ENCODE results near the gene C1orf185.
"Not testable (repeated sequence)": the region's sequence is repeated elsewhere in the genome, so short reads cannot be mapped to it uniquely, and the experiment has no call there.

The C1orf185 gene

DNA sequence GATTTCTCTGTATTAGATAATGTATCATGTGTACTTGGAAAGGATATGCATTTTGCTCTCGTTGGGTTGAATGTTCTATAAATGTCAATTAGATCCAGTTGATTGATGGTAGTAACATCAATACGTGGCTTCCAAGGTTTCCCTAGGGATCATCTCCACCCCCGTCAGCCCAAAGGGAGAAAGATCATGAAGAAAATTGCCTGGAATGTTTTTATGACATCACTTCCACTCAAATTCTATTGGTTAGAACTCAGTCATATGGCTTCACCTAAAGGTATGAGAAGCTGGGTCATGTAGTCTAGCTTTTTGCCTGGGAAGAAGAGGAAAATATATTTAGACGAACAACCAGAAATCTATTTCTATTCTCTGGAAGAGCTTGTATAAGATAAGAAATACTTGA lies at the start of gene C1orf185:
Gene C1orf185 (plus strand): TSS at position 253 of the 400 bp plus-strand sequence. CDS start 6 bp downstream, at position 259.
- no peak for DNase-seq

DNA sequence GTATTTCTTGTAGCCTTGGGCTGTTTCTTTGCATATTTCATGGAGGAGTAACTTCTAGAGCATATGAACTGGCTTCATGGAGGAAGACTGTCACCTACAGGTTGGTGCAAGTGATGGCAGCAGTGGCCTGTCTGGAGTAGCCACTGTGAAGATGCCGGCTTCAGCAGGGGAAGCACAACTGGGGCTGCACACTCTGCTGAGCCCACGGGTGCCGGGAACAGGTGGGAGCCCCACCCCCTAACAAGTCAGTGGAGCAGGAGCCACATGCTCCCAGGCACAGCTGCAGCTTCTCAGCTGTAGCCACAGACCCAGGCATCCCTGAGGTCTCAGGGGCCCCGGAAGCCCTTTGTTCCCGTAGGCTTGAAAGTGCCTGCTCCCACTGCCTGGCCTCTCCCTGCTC lies 43.2 kb upstream of the C1orf185 start:
- no peak for DNase-seq

DNA sequence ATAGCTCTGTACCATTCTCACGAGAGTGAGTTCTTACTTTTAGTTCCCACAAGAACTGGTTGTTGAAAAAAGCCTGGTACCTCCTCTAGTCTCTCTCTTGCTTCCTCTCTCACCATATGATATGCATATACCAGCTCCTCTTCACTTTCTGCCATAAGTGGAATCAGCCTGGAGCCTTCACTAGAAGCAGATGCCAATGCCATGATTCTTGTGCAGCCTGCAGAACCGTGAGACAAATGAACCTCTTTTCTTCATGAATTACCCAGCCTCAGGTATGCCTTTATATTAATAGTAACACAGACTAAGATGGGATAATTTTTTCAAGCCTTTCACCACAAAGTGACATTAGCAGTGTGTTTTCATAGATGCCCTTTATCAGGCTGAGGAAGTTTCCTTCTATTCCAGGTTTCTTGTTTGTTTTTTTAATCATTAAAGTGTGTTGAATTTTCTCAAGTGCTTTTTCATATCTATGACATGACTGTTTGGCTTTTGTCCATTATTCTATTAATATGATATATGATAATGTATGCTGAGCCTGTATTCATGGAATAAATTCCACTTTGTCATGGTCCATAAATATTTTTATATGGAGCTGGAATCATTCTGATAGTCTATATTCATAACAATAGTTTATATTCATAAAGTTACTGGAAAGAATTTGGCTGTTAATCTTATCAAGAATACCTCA lies 40.7 kb upstream of the C1orf185 start:
- no peak for DNase-seq

DNA sequence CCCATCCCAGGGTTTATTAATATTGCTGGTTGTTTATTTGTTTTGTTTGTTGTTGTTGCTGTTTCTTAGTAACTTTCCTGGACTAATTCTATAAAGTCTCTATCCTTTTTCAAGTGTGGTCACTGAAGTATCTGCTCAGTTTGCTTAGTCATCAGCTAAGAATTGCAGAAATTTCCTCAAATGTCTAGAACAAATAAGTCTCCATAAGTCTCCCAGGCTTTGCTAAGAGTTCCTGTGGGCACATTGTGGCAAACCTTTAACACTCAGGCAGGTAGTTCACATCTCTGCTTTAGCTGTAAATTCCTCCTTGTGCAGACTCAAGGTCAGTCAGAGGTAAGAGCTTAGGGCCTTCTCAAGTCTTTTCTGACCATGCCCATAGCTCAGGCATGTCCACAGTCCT lies 38.9 kb upstream of the C1orf185 start:
- DNase-seq: no peak

DNA sequence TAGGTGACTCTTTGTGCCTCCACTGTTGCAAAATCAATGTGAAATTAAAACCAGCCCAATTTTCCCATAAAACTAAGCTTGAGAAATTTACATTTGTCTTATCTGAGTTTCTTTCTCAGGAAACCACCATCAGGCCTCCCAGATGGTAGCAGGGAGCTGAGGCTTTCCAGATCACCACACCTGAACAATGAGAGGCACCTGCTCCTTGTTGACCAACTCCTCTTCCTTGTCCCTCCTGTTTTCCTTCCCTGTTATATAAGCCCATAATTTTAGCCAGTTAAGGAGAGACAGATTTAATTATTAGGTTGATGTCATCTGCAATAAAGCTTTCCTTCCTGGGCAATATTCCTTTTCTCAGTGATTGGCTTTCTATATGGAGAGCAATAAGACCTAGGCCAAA lies 32.0 kb upstream of the C1orf185 start:
- no peak for DNase-seq

DNA sequence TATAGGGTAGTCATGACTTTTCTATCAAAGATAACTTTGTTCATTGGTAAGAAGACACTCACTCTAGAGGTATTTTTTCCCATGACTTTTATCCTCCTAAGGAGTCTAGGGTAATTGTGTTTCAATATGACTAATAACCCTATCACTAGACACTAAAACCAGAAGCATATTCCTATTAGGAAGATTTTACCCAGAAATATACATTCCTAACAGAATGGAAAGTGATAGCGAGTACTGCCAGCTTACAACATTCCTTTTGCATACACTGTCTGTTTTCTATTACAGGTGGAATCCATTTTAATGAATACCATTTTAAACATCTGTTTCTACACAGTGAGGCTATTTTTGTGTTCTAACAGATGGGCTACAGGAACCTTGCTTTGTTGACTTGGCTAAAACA lies 31.4 kb upstream of the C1orf185 start:
- DNase-seq: no peak

DNA sequence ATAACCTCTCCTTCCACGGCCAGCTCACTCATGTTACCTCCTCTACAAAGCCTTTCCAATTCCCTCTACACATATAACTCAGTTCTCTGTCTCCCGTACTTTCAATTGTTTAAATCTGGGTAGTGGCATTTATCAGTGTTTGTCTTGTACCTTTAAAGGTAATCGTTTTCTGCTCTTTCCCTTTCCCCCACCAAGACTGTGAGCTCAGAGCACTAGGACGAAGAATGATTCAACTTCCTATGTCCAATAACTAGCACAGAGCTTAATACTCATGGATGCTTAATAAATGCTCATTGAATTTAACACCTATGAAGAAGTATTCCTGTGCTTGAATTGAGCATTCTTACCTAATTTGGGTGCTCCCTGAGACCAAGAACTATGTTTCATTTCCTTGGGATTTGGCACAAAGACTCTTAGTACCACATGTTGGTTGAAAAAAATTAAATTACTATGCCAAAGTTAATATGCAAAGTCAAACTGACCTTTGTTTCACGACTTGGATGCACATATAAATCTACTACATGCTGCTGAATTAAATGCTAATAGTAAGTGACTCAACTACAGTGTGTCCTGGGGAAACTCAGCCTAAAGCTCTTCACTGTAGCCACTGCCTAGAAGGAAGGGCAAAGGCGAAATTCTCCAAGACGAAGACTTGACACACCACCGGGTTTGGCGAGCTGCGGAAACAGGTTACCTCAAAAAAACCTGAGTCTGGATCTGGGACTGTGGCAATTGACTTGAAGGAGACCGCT lies 30.6 kb upstream of the C1orf185 start:
- no peak for DNase-seq

DNA sequence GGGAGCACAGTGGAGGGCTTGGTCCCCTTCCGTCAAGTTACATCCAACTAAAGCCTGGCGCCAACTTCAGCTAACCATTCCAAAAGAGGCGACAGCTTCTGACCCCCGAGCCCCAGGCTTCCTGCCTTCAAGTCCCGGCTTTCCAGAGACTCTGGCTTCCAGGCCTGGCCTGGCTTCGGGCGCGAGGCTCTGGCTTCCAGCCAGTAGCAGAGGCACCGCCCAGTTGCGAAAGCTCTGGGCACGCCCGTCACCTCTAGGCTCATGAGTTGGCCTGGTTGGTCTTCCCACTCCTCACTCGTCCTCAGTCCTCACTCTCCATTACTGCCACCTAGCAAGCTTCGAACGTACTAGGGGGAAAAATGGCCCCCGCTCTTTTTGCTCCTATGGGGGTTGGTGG lies 30.0 kb upstream of the C1orf185 start:
- no peak for DNase-seq

DNA sequence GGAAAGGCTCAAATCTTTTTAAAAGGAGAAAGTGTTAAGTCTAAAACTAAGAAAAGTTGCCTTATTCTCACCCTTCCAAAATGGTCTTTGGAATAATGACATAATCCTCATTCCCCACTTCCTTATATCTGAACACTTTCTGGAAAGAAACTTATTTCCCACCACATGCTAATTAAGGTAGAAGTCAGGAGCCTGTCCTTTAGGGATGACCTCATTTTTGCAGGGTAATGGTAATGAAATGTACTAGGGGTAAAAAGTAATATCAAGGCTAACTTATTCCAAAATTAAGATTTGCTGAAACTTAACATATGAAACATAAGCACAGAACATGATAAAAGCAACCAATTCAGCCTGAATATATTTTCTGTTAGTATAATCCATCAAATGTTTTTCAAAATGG lies 29.4 kb upstream of the C1orf185 start:
- DNase-seq: no peak

DNA sequence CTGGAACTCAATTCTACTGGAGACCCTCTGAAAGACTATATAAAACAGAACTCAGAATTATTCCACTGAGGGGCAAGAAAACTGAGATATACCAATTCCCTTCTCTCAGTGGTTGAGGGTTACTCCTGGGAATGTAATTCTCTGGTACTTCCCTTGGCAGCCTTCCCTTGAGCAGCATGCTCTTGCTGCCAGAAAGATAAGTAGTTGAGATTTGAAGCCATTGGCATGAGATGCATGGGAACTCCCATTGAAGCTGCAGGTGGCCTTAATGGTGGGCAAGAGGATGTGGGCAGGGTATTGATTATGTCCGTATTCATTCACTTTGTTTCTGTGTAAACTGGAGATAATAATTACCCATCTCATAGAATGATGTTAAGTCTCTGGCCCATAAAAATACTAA lies 28.6 kb upstream of the C1orf185 start:
- no peak for DNase-seq

DNA sequence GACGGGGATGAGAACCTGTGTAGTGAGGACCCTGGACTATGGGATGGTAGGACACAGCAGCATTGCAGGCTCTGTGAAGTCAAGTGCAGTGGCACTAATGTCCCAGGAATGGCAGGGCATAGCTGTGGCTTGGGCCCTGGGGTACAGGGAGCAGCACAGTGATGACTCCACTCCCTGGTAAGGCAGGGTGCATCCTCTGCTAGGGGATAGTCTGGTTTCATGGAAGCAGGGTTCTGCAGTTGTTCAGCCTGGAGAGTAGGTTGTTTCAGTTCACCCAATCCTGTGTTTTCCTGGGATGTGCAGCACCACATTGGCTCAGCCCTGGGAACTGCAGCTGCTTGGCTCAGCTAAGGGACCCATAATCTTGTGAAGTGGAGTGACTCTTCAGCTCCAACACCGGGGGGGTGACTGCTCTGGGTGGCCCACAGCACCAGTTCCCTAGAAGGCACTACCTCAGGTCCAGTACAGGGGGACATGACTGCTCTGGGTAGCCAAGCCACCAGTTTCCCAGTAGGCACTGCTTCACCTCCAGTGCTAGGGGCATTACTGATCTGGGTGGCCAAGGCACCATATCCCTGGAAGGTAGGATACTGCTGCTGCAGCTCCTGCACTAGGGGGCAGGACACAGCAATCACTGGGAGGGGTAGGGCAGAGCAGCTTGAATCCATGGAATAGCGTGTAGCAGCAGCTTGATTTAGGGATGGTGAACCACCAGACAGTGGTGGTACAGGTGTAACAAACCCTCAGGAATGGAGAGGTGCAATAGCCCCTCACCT lies 15.3 kb upstream of the C1orf185 start:
- DNase-seq: no peak

DNA sequence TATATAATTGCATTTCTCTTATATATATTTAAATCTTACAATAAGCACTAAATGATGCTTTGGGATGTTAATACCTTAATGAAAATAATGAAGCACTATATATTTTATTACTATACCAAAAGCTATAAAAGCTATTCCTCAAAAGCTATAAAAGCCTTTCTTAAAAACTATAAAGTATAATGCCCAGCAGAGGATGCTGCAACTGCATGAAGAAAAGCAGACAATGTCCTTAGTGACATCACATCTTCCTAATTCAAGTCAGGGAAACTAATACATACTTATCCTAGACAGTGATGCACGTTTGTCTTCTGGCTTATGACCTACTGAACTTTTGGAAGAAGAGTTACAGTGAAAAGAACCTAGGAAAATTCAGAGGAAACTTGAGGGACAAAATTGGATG lies 13.6 kb upstream of the C1orf185 start:
- DNase-seq: no peak

DNA sequence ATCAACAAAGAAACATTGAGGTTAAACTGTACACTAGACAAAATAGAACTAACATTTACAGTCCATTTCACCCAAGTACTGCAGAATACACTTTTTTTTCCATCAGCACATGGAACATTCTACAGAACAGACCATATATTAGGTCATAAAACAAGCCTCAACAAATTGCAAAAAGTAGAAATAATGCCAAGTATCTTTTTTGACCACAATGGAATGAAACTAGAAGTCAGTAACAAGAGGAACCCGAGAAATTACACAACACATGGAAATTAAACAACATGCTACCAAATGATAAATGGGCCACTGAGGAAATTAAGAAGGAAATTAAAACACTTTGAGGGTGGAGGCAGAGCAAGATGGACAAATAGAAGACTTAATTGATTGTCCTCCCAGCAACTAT lies 8.4 kb upstream of the C1orf185 start:
- DNase-seq: no peak

DNA sequence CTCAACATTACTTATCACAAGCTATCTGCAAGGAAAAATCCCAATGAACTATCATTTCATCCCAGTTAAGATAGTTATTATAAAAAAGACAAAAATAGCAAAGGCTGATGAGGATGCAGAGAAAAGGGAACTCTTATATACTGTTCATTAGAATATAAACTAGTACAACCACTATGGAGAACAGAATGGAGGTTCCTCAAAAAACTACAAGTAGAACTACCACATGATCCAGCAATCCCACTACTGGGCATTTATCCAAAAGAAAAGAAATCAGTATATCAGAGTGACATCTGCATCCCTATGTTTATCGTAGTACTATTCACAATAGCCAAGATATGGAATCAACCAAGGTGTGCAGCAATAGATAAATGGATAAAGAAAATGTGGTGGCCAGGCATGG lies 4.9 kb upstream of the C1orf185 start:
- no peak for DNase-seq

DNA sequence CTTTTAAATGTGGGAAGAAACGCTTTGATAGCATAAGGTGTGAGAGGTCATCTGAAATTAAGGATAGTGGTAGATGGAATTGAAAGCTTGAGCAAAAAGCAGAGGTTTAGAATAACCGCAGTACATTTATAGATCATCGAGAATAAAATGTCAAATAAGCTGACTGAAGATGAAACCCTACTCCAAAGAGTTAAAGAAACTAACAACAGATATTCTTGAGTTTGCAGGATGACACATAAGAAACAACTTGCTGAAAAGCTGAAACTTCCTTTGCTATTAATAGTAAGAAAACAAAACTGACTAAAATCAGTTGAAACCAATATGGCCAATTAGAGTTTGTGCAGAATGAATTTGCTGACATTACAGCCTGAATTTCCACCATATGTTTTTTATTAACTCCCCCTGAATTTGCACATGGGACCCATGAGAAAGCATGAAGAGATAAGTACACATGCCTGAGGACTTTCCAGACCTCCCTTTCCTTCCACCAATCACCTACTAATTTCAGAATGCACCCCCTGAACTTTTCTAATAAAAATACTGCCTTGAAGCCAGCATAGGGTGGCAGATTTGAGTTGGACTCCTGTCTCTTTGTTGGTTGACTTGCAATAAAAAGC lies 1.7 kb upstream of the C1orf185 start:
- no peak for DNase-seq

DNA sequence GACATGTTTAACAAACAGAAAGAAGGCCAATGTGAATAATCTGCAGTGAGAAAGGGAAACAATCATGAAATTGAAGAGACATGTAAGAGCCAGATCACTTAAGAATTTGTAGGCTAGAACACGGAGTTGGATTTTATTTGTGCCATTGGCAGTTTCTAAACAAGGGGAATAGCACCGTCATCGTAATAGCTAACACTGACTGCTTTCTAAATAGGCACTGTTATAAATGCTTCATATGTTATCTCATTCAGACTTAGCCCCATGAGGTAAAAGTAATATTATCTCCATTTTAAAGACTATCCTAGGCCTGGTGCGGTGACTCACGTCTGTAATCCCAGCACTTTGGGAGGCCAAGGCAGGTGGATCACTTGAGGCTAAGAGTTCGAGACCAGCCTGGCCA lies 12.1 kb downstream of the C1orf185 start:
- no peak for DNase-seq

DNA sequence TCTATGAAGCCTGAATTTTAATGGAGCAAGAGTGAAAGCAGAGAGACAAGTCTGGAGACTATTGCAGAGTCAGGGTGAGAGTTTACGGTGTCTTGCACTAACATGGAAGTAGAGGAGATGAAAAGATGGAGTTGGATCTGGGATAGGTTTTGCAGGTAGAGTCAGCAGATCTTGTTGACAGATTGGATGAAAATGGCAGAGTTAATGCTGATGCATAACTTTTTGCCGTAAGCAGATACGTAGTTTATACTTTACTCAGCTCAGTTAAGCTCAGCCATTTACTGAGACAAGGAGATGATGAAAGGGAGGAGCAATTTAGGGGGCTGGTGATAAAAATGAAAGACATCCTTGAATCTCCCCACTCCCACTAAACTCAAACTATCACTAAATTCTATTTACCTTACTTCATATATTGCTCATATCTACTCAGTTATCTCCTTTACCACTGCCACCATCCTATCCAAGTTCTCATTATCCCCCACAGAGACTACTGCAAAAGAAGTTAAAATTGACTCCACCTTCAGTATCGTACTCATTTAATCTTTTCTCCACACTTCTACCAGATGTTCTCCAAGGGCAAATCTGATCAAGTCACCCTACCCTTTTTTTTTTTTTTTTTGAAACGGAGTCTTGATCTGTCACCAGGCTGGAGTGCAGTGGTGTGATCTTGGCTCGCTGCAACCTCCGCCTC lies 13.8 kb downstream of the C1orf185 start:
- DNase-seq: no peak

DNA sequence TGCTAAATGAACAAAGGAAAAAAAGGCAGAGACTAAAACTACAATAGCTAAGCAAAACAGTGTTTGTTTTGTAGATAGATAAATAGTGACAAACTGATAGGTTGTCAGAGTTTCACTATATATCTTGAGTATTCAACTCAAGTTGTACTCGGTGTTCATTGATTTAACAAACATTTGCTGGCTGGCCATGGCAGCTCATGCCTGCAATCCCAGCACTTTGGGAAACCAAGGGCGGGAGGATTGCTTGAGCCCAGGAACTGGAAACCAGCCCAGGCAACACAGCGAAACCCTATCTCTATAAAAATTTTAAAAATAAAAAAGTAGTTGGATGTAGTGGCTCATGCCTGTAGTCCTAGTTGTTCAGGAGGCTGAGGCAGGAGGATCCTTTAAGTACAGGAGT lies 17.3 kb downstream of the C1orf185 start:
- no peak for DNase-seq

DNA sequence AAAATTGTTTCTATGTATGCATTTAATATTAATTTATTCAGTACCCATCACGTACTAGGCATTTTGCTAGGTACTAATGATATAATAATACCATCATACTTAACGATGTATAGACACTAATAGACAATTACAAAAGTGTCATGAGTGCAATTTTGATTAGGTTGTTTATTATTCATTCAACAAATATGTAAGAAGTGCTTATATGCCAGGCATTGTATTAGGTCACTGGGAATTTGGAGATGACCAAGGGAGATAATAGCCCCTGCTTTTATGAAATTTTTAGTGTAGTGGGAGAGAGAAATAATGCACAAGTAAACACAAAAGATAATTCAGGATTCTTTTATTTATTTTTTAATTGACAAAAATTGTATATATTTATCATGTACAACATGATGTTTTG lies 18.6 kb downstream of the C1orf185 start:
- no peak for DNase-seq

DNA sequence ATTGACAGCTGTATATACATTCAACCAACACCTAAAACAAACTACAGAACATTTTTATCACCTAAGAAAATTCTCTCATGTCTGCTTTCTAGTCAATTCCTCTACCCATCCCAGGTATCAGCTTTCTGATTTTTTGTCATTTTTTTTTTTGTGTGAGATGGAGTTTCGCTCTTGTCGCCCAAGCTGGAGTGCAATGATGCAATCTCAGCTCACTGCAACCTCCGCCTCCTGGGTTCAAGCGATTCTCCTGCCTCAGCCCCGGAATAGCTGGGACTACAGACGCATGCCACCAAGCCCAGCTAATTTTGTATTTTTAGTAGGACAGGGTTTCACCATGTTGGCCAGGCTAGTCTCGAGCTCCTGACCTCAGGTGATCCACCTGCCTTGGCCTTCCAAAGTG lies 25.1 kb downstream of the C1orf185 start:
- DNase-seq: not testable (repeated sequence)

DNA sequence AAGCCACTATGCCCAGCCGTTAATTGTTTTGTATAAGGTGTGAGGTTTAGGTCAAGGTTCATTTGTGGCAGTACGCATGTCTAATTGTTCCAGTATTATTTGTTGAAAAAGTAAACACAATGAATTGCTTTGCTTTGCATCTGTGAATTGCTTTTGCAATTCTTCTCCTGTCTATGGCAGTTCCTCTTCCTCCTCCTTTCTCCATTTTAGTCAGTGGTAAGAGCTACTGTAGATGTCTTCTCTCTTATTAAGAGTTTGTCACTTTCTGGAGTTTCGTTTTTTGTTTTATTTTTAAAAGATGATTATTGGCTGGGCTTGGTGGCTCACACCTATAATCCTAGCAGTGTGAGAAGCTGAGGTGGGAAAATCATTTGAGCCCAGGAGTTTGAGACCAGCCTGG lies 29.2 kb downstream of the C1orf185 start:
- DNase-seq: no peak

DNA sequence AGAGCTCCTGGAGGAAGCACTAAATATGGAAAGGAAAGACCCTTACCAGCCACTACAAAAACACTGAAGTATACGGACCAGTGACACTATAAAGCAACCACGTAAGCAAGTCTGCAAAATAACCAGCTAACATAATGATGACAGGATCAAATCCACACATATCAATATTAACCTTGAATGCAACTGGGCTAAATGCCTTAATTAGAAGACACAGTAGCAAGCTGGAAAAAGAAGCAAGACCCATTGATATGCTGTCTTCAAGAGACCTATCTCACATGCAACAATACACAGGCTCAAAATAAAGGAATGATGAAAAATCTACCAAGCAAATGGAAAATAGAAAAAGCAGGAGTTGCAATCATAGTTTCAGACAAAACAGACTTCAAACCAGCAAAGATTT lies 31.0 kb downstream of the C1orf185 start:
- no peak for DNase-seq

DNA sequence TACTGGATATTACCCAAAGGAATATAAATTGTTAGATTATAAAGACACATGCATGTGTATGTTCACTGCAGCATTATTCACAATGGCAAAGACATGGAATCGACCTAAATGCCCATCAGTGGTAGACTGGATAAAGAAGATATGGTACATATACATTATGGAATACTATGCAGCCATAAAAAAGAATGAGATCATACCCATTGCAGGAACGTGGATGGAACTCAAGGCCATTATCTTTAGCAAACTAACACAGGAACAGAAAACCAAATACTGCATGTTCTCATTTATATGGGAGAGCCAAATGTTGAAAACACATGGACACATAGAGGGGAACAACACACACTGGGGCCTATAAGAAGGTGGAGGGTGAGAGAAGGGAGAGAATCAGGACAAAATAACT lies 35.7 kb downstream of the C1orf185 start:
- not testable (repeated sequence) for DNase-seq
